HEK293 (cell line): ENCODE data around the gene ORC2.

Source experiments
- ZBTB8A ChIP-seq: fragments of 450-650 bp; formaldehyde crosslinking; IDR thresholded peaks from 2 replicates; pipeline ENCODE4 v1.5.1; 2016; ENCODE audit warnings: missing biosample characterization, missing genetic modification characterization
- ZFP41 ChIP-seq: fragments of 450-650 bp; formaldehyde crosslinking; IDR thresholded peaks from 2 replicates; pipeline ENCODE4 v1.5.1; 2016; ENCODE audit warnings: missing biosample characterization, missing genetic modification characterization, borderline replicate concordance
- ZNF585B ChIP-seq: fragments of 450-650 bp; formaldehyde crosslinking; IDR thresholded peaks from 2 replicates; pipeline ENCODE4 v1.5.1; 2016; ENCODE audit warnings: missing biosample characterization, missing genetic modification characterization
- ZNF837 ChIP-seq: fragments of 450-650 bp; formaldehyde crosslinking; IDR thresholded peaks from 2 replicates; pipeline ENCODE4 v1.5.1; 2016; ENCODE audit warnings: missing biosample characterization, missing genetic modification characterization
- ZNF843 ChIP-seq: fragments of 450-650 bp; formaldehyde crosslinking; IDR thresholded peaks from 2 replicates; pipeline ENCODE4 v1.5.1; 2016; ENCODE audit warnings: missing biosample characterization, missing genetic modification characterization
- TF ChIP-seq, protein P1 (sequence below): fragments of 450-650 bp; formaldehyde crosslinking; IDR thresholded peaks from 2 replicates; pipeline ENCODE4 v1.5.1; 2016; ENCODE audit warnings: missing biosample characterization, missing genetic modification characterization
- TF ChIP-seq, protein P2 (sequence below): fragments of 450-650 bp; formaldehyde crosslinking; IDR thresholded peaks from 2 replicates; pipeline ENCODE4 v1.5.1; 2016; ENCODE audit warnings: missing biosample characterization, missing genetic modification characterization
- TF ChIP-seq, protein P3 (sequence below): fragments of 450-650 bp; formaldehyde crosslinking; IDR thresholded peaks from 2 replicates; pipeline ENCODE4 v1.5.1; 2016; ENCODE audit warnings: missing biosample characterization, missing genetic modification characterization
- TF ChIP-seq, protein P4 (sequence below): fragments of 450-650 bp; formaldehyde crosslinking; IDR thresholded peaks from 2 replicates; pipeline ENCODE4; 2016; ENCODE audit warnings: missing biosample characterization, missing genetic modification characterization
- TF ChIP-seq, protein P5 (sequence below): fragments of 450-650 bp; formaldehyde crosslinking; IDR thresholded peaks from 2 replicates; pipeline ENCODE4 v1.5.1; 2017; ENCODE audit warnings: missing biosample characterization, mild to moderate bottlenecking, missing genetic modification characterization, moderate library complexity
- TF ChIP-seq, protein P6 (sequence below): fragments of 450-650 bp; formaldehyde crosslinking; IDR thresholded peaks from 2 replicates; pipeline ENCODE4 v1.5.1; 2016; ENCODE audit warnings: missing biosample characterization, missing genetic modification characterization
- TF ChIP-seq, protein P7 (sequence below): fragments of 450-650 bp; formaldehyde crosslinking; IDR thresholded peaks from 2 replicates; pipeline ENCODE4 v1.5.1; 2016; ENCODE audit warnings: missing biosample characterization, missing genetic modification characterization

DNA sequence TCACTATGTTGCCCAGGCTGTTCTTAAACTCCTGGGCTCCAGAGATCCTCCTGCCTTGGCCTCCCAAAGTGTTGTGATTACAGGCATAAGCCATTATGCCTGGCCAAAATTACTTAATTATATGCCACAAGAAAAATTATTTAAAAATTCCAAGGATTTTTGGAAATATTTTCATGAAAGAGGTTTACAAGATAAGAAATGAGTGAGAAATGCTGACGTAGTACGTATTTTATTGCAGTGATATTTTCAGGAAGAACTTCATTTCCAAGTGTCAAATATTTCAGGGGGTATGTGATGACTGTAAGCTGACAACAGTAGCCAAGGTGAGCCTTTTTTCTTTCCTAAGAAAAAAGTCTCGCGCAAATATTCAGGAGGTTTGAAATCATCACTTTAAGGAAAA is 53.5 kb downstream of the ORC2 start:
- TF ChIP-seq, protein P1, sequence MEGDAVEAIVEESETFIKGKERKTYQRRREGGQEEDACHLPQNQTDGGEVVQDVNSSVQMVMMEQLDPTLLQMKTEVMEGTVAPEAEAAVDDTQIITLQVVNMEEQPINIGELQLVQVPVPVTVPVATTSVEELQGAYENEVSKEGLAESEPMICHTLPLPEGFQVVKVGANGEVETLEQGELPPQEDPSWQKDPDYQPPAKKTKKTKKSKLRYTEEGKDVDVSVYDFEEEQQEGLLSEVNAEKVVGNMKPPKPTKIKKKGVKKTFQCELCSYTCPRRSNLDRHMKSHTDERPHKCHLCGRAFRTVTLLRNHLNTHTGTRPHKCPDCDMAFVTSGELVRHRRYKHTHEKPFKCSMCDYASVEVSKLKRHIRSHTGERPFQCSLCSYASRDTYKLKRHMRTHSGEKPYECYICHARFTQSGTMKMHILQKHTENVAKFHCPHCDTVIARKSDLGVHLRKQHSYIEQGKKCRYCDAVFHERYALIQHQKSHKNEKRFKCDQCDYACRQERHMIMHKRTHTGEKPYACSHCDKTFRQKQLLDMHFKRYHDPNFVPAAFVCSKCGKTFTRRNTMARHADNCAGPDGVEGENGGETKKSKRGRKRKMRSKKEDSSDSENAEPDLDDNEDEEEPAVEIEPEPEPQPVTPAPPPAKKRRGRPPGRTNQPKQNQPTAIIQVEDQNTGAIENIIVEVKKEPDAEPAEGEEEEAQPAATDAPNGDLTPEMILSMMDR (tag by site-specific recombination): no peak
- TF ChIP-seq, protein P2, sequence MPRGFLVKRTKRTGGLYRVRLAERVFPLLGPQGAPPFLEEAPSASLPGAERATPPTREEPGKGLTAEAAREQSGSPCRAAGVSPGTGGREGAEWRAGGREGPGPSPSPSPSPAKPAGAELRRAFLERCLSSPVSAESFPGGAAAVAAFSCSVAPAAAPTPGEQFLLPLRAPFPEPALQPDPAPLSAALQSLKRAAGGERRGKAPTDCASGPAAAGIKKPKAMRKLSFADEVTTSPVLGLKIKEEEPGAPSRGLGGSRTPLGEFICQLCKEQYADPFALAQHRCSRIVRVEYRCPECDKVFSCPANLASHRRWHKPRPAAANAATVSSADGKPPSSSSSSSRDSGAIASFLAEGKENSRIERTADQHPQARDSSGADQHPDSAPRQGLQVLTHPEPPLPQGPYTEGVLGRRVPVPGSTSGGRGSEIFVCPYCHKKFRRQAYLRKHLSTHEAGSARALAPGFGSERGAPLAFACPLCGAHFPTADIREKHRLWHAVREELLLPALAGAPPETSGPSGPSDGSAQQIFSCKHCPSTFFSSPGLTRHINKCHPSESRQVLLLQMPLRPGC (tag by site-specific recombination): no peak
- TF ChIP-seq ZFP41 (tag by site-specific recombination) (no peak), ZNF837 (tag by site-specific recombination) (no peak), ZNF843 (tag by site-specific recombination) (no peak), ZBTB8A (tag by site-specific recombination) (no peak), ZNF585B (tag by site-specific recombination) (no peak)
- TF ChIP-seq, protein P3, sequence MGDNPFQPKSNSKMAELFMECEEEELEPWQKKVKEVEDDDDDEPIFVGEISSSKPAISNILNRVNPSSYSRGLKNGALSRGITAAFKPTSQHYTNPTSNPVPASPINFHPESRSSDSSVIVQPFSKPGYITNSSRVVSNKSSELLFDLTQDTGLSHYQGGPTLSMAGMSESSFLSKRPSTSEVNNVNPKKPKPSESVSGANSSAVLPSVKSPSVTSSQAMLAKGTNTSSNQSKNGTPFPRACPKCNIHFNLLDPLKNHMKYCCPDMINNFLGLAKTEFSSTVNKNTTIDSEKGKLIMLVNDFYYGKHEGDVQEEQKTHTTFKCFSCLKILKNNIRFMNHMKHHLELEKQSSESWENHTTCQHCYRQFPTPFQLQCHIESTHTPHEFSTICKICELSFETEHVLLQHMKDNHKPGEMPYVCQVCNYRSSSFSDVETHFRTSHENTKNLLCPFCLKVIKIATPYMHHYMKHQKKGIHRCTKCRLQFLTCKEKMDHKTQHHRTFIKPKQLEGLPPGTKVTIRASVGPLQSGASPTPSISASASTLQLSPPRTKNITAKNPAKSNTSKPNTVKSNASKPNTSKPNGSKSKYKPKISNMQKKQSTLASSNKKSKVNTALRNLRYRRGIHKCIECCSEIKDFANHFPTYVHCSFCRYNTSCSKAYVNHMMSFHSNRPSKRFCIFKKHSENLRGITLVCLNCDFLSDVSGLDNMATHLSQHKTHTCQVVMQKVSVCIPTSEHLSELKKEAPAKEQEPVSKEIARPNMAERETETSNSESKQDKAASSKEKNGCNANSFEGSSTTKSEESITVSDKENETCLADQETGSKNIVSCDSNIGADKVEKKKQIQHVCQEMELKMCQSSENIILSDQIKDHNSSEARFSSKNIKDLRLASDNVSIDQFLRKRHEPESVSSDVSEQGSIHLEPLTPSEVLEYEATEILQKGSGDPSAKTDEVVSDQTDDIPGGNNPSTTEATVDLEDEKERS (tag by site-specific recombination): no peak
- TF ChIP-seq, protein P4, sequence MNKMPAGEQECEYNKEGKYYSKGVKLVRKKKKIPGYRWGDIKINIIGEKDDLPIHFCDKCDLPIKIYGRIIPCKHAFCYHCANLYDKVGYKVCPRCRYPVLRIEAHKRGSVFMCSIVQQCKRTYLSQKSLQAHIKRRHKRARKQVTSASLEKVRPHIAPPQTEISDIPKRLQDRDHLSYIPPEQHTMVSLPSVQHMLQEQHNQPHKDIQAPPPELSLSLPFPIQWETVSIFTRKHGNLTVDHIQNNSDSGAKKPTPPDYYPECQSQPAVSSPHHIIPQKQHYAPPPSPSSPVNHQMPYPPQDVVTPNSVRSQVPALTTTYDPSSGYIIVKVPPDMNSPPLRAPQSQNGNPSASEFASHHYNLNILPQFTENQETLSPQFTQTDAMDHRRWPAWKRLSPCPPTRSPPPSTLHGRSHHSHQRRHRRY (tag by site-specific recombination): no peak
- TF ChIP-seq, protein P5, sequence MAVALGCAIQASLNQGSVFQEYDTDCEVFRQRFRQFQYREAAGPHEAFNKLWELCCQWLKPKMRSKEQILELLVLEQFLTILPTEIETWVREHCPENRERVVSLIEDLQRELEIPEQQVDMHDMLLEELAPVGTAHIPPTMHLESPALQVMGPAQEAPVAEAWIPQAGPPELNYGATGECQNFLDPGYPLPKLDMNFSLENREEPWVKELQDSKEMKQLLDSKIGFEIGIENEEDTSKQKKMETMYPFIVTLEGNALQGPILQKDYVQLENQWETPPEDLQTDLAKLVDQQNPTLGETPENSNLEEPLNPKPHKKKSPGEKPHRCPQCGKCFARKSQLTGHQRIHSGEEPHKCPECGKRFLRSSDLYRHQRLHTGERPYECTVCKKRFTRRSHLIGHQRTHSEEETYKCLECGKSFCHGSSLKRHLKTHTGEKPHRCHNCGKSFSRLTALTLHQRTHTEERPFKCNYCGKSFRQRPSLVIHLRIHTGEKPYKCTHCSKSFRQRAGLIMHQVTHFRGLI: no peak
- TF ChIP-seq, protein P6, sequence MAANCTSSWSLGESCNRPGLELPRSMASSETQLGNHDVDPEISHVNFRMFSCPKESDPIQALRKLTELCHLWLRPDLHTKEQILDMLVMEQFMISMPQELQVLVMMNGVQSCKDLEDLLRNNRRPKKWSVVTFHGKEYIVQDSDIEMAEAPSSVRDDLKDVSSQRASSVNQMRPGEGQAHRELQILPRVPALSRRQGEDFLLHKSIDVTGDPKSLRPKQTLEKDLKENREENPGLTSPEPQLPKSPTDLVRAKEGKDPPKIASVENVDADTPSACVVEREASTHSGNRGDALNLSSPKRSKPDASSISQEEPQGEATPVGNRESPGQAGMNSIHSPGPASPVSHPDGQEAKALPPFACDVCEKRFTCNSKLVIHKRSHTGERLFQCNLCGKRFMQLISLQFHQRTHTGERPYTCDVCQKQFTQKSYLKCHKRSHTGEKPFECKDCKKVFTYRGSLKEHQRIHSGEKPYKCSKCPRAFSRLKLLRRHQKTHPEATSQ (tag by site-specific recombination): no peak
- TF ChIP-seq, protein P7, sequence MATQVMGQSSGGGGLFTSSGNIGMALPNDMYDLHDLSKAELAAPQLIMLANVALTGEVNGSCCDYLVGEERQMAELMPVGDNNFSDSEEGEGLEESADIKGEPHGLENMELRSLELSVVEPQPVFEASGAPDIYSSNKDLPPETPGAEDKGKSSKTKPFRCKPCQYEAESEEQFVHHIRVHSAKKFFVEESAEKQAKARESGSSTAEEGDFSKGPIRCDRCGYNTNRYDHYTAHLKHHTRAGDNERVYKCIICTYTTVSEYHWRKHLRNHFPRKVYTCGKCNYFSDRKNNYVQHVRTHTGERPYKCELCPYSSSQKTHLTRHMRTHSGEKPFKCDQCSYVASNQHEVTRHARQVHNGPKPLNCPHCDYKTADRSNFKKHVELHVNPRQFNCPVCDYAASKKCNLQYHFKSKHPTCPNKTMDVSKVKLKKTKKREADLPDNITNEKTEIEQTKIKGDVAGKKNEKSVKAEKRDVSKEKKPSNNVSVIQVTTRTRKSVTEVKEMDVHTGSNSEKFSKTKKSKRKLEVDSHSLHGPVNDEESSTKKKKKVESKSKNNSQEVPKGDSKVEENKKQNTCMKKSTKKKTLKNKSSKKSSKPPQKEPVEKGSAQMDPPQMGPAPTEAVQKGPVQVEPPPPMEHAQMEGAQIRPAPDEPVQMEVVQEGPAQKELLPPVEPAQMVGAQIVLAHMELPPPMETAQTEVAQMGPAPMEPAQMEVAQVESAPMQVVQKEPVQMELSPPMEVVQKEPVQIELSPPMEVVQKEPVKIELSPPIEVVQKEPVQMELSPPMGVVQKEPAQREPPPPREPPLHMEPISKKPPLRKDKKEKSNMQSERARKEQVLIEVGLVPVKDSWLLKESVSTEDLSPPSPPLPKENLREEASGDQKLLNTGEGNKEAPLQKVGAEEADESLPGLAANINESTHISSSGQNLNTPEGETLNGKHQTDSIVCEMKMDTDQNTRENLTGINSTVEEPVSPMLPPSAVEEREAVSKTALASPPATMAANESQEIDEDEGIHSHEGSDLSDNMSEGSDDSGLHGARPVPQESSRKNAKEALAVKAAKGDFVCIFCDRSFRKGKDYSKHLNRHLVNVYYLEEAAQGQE (tag by site-specific recombination): no peak
